HL-60 (cell line): ENCODE measurements around the gene AGTRAP.
A peak's percentile ranks its signal among the peaks of the same experiment; 100 is the strongest.

Experiments used
- DNase-seq, 2 experiments: peaks; one replicate each; pipeline ENCODE4 v3.0.0-alpha.2; 2010 to 2020; ENCODE audit warnings: low read depth in 1 of 2, low spot score in 1 of 2
- H3K27ac ChIP-seq: fragments of 250-450 bp; sonication (Bioruptor Pico); replicated peaks from 2 replicates; pipeline ENCODE4 v1.5.1; 2020; ENCODE audit warnings: mild to moderate bottlenecking, moderate library complexity
- H3K27me3 ChIP-seq: fragments of 250-450 bp; sonication (Bioruptor Pico); 2 replicates; pipeline ENCODE4 v1.5.1; 2021; ENCODE audit warnings: mild to moderate bottlenecking, moderate library complexity; ENCODE audit not compliant: insufficient read depth, poor library complexity, severe bottlenecking
- H3K4me3 ChIP-seq: replicated peaks from 2 replicates; pipeline ENCODE4 v1.5.1; 2011; ENCODE audit warnings: mild to moderate bottlenecking, control low read depth, low read length; ENCODE audit not compliant: insufficient read depth
- CTCF ChIP-seq: IDR thresholded peaks from one replicate; pipeline ENCODE4 v1.5.1; 2011; ENCODE audit warnings: low read length, control low read depth, inconsistent platforms; ENCODE audit not compliant: insufficient read depth
- GABPA ChIP-seq: IDR thresholded peaks from 2 replicates; pipeline ENCODE4 v1.6.1; 2012; ENCODE audit warnings: low read depth
- POLR2AphosphoS5 ChIP-seq: IDR thresholded peaks from 2 replicates; pipeline ENCODE4 v1.6.1; 2012; ENCODE audit warnings: low read depth
- REST ChIP-seq: IDR thresholded peaks from 2 replicates; pipeline ENCODE4 v1.6.1; 2012; ENCODE audit warnings: low read depth; ENCODE audit not compliant: insufficient replicate concordance
- SPI1 ChIP-seq: IDR thresholded peaks from 2 replicates; pipeline ENCODE4 v1.6.1; 2012; ENCODE audit warnings: low read depth, mild to moderate bottlenecking, borderline replicate concordance

AGTRAP gene

GRCh38 chr1:11713095-11713494 is 22.8 kb upstream of the AGTRAP start:
- DNase-seq = no peak
- Histone ChIP-seq H3K27me3 (no peaks in the 10 kb centered on the region), H3K27ac (no peak overlapping the region), H3K4me3 (no peak overlapping the region)
- no peak for TF ChIP-seq SPI1
- no peak for TF ChIP-seq POLR2AphosphoS5
- no peak for TF ChIP-seq GABPA
- no peak for TF ChIP-seq REST
- no peak for TF ChIP-seq CTCF

- Histone ChIP-seq H3K4me3 (no peak overlapping the region), H3K27me3 (no peaks in the 10 kb centered on the region), H3K27ac (no peak overlapping the region)
- no peak for DNase-seq
- TF ChIP-seq SPI1 (no peak), POLR2AphosphoS5 (no peak), GABPA (no peak), CTCF (no peak), REST (no peak)
Measured at GRCh38 chr1:11714831-11715575, 20.9 kb upstream of the AGTRAP start.

- H3K27ac ChIP-seq = peak overlapping the region; percentile 92
- peak overlapping the region; percentile 28 for H3K4me3 ChIP-seq
- peak; percentile 77 to 90 for DNase-seq
- TF ChIP-seq GABPA (no peak), POLR2AphosphoS5 (peak; percentile 74), REST (peak; percentile 66), SPI1 (peak; percentile 51; the same call in 1 of the 2 replicates), CTCF (peak; percentile 96)
- H3K27me3 ChIP-seq = no peaks in the 10 kb centered on the region
Measured at GRCh38 chr1:11719313-11720032, 16.5 kb upstream of the AGTRAP start.
